GM10847 (cell line): ENCODE data around the gene KRT79.

Experiments
- POLR2A ChIP-seq: IDR thresholded peaks from 2 replicates; pipeline ENCODE4 v1.6.1; 2011; ENCODE audit not compliant: insufficient read length; ENCODE audit errors: extremely low read depth

The KRT79 gene

GRCh38 chr12:52828591-52829021 lies 5.5 kb downstream of the KRT79 start:
- no peak for TF ChIP-seq POLR2A

- TF ChIP-seq POLR2A: no peak
Measured at GRCh38 chr12:52828156-52828555, 6.0 kb downstream of the KRT79 start.

- no peak for TF ChIP-seq POLR2A
Measured at GRCh38 chr12:52827499-52828090, 6.5 kb downstream of the KRT79 start.

- no peak for TF ChIP-seq POLR2A
Measured at GRCh38 chr12:52826611-52827498, 7.3 kb downstream of the KRT79 start.

GRCh38 chr12:52825961-52826360 lies 8.2 kb downstream of the KRT79 start:
- no peak for TF ChIP-seq POLR2A

GRCh38 chr12:52824741-52825410 lies 9.2 kb downstream of the KRT79 start:
- TF ChIP-seq POLR2A: no peak

- no peak for TF ChIP-seq POLR2A
Measured at GRCh38 chr12:52823761-52824450, 10.2 kb downstream of the KRT79 start.

GRCh38 chr12:52822771-52823510 lies 11.2 kb downstream of the KRT79 start:
- no peak for TF ChIP-seq POLR2A

GRCh38 chr12:52821826-52822660 lies 12.1 kb downstream of the KRT79 start:
- TF ChIP-seq POLR2A: no peak

- TF ChIP-seq POLR2A: no peak
Measured at GRCh38 chr12:52821071-52821730, 12.9 kb downstream of the KRT79 start.

- no peak for TF ChIP-seq POLR2A
Measured at GRCh38 chr12:52820521-52820920, 13.6 kb downstream of the KRT79 start.

GRCh38 chr12:52819731-52820510 lies 14.2 kb downstream of the KRT79 start:
- TF ChIP-seq POLR2A: no peak
